ENCODE results near the gene NFATC1. TPM values are rescaled to one million over a fixed set of nuclear protein-coding genes. Genes with fewer than 3 reads are reported as not detected.

Gene NFATC1
- polyA plus RNA-seq, 1 of the 3 experiments (the other 2 are of a cell fraction): 0.02 TPM

GRCh38 chr18:79572093-79572780, 176.5 kb downstream of the NFATC1 start:
- no peak for TF ChIP-seq CHD2 (IDR thresholded peaks at IDR 0.05; ENCODE audit: low read length, partially characterized antibody)
- no peak for TF ChIP-seq EZH2phosphoT487 (IDR thresholded peaks at IDR 0.05; ENCODE audit: borderline replicate concordance, low read depth)
- no peak for TF ChIP-seq GATA2 (CRISPR knock-in tag; IDR thresholded peaks at IDR 0.05)
- TF ChIP-seq FOXJ3 (CRISPR knock-in tag; IDR thresholded peaks at IDR 0.05): no peak
- TF ChIP-seq NFIC (IDR thresholded peaks at IDR 0.05; ENCODE audit: borderline replicate concordance): no peak
- TF ChIP-seq GABPA (IDR thresholded peaks at IDR 0.05; ENCODE audit: low read depth): no peak
- TF ChIP-seq PBX3 (IDR thresholded peaks at IDR 0.05): no peak
- no peak for TF ChIP-seq ZBTB33 (IDR thresholded peaks at IDR 0.05; ENCODE audit: borderline replicate concordance, low read depth)
- Histone ChIP-seq H3K36me3 (replicated peaks in 1 of 2; ENCODE audit: control insufficient read depth in 1 of 2, insufficient read depth in 2 of 2, low read length in 1 of 2) (no peaks in the 10 kb centered on the region), H3K9ac (no peak overlapping the region), H3K4me2 (no peak overlapping the region), H3K4me1 (ENCODE audit: control insufficient read depth in 1 of 2, insufficient read depth in 2 of 2, low read depth in 1 of 2, low read length in 1 of 2) (peaks cover 0 to 10% of the 10 kb centered on the region in 2 experiments; a peak in 2 of 4 replicates), H3F3A (replicated peaks; ENCODE audit: insufficient read depth) (no peaks in the 10 kb centered on the region), H4K20me1 (ENCODE audit: insufficient read depth) (no peaks in the 10 kb centered on the region), H2AFZ (ENCODE audit: low read depth) (no peak overlapping the region), H3K79me2 (ENCODE audit: insufficient read depth) (no peaks in the 10 kb centered on the region), H3K9me3 (peaks cover 10% of the 10 kb centered on the region; the same call in 1 of the 2 replicates), H3K9me2 (no peaks in the 10 kb centered on the region), H3K4me3 (ENCODE audit: low read depth in 2 of 2, low read length in 1 of 2) (no peak overlapping the region), H3K27me3 (ENCODE audit: insufficient read depth) (peaks cover 78% of the 10 kb centered on the region), H3K27ac (ENCODE audit: low read depth in 2 of 2, low read length in 1 of 2) (no peak overlapping the region)
- WGBS (ENCODE audit: low lambda C conversion rate): 5% methylated on average over 9 of the region's 18 CpGs
- CTCF ChIA-PET: interaction anchor here (0.6 kb wide), 1 partner anchor 18 kb away, joined by 3 read pairs; no protein-coding TSS in a partner anchor
- no peak for DNase-seq
- POLR2A ChIA-PET: no interaction called here

GRCh38 chr18:79572848-79573451, 177.2 kb downstream of the NFATC1 start:
- Histone ChIP-seq H3K4me3 (ENCODE audit: low read depth in 2 of 2, low read length in 1 of 2) (no peak overlapping the region), H3F3A (replicated peaks; ENCODE audit: insufficient read depth) (no peaks in the 10 kb centered on the region), H3K9me3 (peaks cover 10% of the 10 kb centered on the region; the same call in 1 of the 2 replicates), H3K27ac (ENCODE audit: low read depth in 2 of 2, low read length in 1 of 2) (no peak overlapping the region), H3K4me2 (no peak overlapping the region), H4K20me1 (ENCODE audit: insufficient read depth) (no peaks in the 10 kb centered on the region), H3K79me2 (ENCODE audit: insufficient read depth) (no peaks in the 10 kb centered on the region), H3K36me3 (replicated peaks in 1 of 2; ENCODE audit: control insufficient read depth in 1 of 2, insufficient read depth in 2 of 2, low read length in 1 of 2) (no peaks in the 10 kb centered on the region), H3K4me1 (ENCODE audit: control insufficient read depth in 1 of 2, insufficient read depth in 2 of 2, low read depth in 1 of 2, low read length in 1 of 2) (peaks cover 0 to 5% of the 10 kb centered on the region in 2 experiments; a peak in 1 of 4 replicates), H3K9me2 (no peaks in the 10 kb centered on the region), H3K9ac (no peak overlapping the region), H3K27me3 (ENCODE audit: insufficient read depth) (peaks cover 85% of the 10 kb centered on the region), H2AFZ (ENCODE audit: low read depth) (no peak overlapping the region)
- POLR2A ChIA-PET: no interaction called here
- TF ChIP-seq JUND (IDR thresholded peaks at IDR 0.05) (no peak), ZBTB33 (IDR thresholded peaks at IDR 0.05; ENCODE audit: borderline replicate concordance, low read depth) (no peak), ELF1 (IDR thresholded peaks at IDR 0.05) (no peak), USF2 (IDR thresholded peaks at IDR 0.05; ENCODE audit: borderline replicate concordance, low read depth, low read length) (no peak), YY1 (IDR thresholded peaks at IDR 0.05; ENCODE audit: low read depth) (no peak), FOXM1 (IDR thresholded peaks at IDR 0.05; ENCODE audit: low read depth) (no peak), FOXJ3 (CRISPR knock-in tag; IDR thresholded peaks at IDR 0.05) (no peak), IRF3 (IDR thresholded peaks at IDR 0.05; ENCODE audit: low read depth, low read length) (no peak)
- DNase-seq: no peak
- CTCF ChIA-PET: interaction anchor here (0.6 kb wide), 1 partner anchor 250 kb away, joined by 3 read pairs; no protein-coding TSS in a partner anchor
- 16% methylated on average over 6 of the region's 6 CpGs for WGBS (ENCODE audit: low lambda C conversion rate)
